ENCODE measurements around the gene NOP56.

The NOP56 gene

GRCh38 chr20:2643708-2644107 is 8.7 kb upstream of the NOP56 start:
- Histone ChIP-seq H3K4me3 (replicated peaks; ENCODE audit: low read depth, low read length) (no peak overlapping the region), H3K36me3 (ENCODE audit: control insufficient read depth, insufficient read depth, low read length) (no peaks in the 10 kb centered on the region; the same call in 1 of the 2 replicates), H3K27me3 (replicated peaks; ENCODE audit: control insufficient read depth, insufficient read depth, low read length) (no peaks in the 10 kb centered on the region)
- DNase-seq (ENCODE audit: extremely low read depth, insufficient read length) = no peak
- TF ChIP-seq CTCF (IDR thresholded peaks at IDR 0.05; ENCODE audit: insufficient read depth, low read length, poor library complexity, severe bottlenecking) = no peak

GRCh38 chr20:2652724-2653555 is 508 bp downstream of the NOP56 start:
- H3K27me3 ChIP-seq (replicated peaks; ENCODE audit: control insufficient read depth, insufficient read depth, low read length) = no peaks in the 10 kb centered on the region
- H3K4me3 ChIP-seq (replicated peaks; ENCODE audit: low read depth, low read length) = peak overlapping the region; percentile 99
- no peak for DNase-seq (ENCODE audit: extremely low read depth, insufficient read length)
- peaks cover 36% of the 10 kb centered on the region for H3K36me3 ChIP-seq (ENCODE audit: control insufficient read depth, insufficient read depth, low read length)
- no peak for TF ChIP-seq CTCF (IDR thresholded peaks at IDR 0.05; ENCODE audit: insufficient read depth, low read length, poor library complexity, severe bottlenecking)

- Histone ChIP-seq H3K27me3 (replicated peaks; ENCODE audit: control insufficient read depth, insufficient read depth, low read length) (no peaks in the 10 kb centered on the region), H3K36me3 (ENCODE audit: control insufficient read depth, insufficient read depth, low read length) (peaks cover 42% of the 10 kb centered on the region), H3K4me3 (replicated peaks; ENCODE audit: low read depth, low read length) (peak overlapping the region; percentile 99)
- no peak for TF ChIP-seq CTCF (IDR thresholded peaks at IDR 0.05; ENCODE audit: insufficient read depth, low read length, poor library complexity, severe bottlenecking)
- DNase-seq (ENCODE audit: extremely low read depth, insufficient read length) = no peak
These were observed 1.3 kb downstream of the NOP56 start for GRCh38 chr20:2653556-2654383.

GRCh38 chr20:2654384-2654822 is 2.0 kb downstream of the NOP56 start:
- DNase-seq (ENCODE audit: extremely low read depth, insufficient read length) = no peak
- no peak for TF ChIP-seq CTCF (IDR thresholded peaks at IDR 0.05; ENCODE audit: insufficient read depth, low read length, poor library complexity, severe bottlenecking)
- Histone ChIP-seq H3K27me3 (replicated peaks; ENCODE audit: control insufficient read depth, insufficient read depth, low read length) (no peaks in the 10 kb centered on the region), H3K4me3 (replicated peaks; ENCODE audit: low read depth, low read length) (peak overlapping the region; percentile 99), H3K36me3 (ENCODE audit: control insufficient read depth, insufficient read depth, low read length) (peaks cover 44% of the 10 kb centered on the region)

- DNase-seq (ENCODE audit: extremely low read depth, insufficient read length) = no peak
- Histone ChIP-seq H3K36me3 (ENCODE audit: control insufficient read depth, insufficient read depth, low read length) (peaks cover 44% of the 10 kb centered on the region), H3K4me3 (replicated peaks; ENCODE audit: low read depth, low read length) (peak overlapping the region; percentile 99), H3K27me3 (replicated peaks; ENCODE audit: control insufficient read depth, insufficient read depth, low read length) (no peaks in the 10 kb centered on the region)
- TF ChIP-seq CTCF (IDR thresholded peaks at IDR 0.05; ENCODE audit: insufficient read depth, low read length, poor library complexity, severe bottlenecking) = no peak
These were observed 2.4 kb downstream of the NOP56 start for GRCh38 chr20:2654831-2655230.
